ENCODE measurements around the gene PRMT7. TPM values are rescaled to one million over a fixed set of nuclear protein-coding genes. Genes with fewer than 3 reads are reported as not detected.

PRMT7 gene
- total and polyA plus RNA-seq, 2 donors from 2014 or later: 20.4 to 33.7 TPM

DNA sequence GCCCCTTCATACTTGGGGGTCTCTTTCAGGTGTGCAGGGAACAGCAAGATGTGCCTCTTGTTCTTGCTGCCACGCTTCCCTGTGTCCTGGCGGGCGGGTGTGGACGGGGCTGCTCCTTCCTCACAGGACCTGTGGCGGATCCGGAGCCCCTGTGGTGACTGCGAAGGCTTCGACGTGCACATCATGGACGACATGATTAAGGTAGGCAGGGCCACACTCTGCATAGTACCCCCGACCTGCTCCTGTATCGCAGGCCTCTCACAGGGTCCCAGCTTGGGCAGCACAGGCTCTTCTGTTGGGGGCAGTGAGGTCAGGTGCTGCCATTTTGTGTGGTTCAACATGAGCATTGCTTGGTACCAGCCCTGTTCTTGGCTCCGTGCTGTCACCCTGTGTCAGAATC is 42.5 kb downstream of the PRMT7 start:
- Histone ChIP-seq H3K9ac (ENCODE audit: low read length in 3 of 3) (no peak overlapping the region), H3K4me1 (ENCODE audit: control insufficient read depth in 2 of 3, insufficient read depth in 2 of 3, low read depth in 1 of 3, low read length in 3 of 3) (peaks cover 0 to 3% (median 0%) of the 10 kb centered on the region in 3 donors), H3K4me3 (ENCODE audit: low read length in 3 of 3) (no peak overlapping the region), H3K36me3 (ENCODE audit: control insufficient read depth in 2 of 3, insufficient read depth in 3 of 3, low read length in 3 of 3) (peaks cover 0 to 47% (median 38%) of the 10 kb centered on the region in 3 donors), H3K9me3 (ENCODE audit: control insufficient read depth in 2 of 3, insufficient read depth in 1 of 3, low read length in 3 of 3) (no peaks in the 10 kb centered on the region), H3K27me3 (ENCODE audit: control insufficient read depth, insufficient read depth, low read length) (no peaks in the 10 kb centered on the region), H3K27ac (ENCODE audit: low read depth in 2 of 2, low read length in 2 of 2) (no peak overlapping the region)
- peak in 1 of 5 donors; percentile 44 for DNase-seq
- intact Hi-C loops (cut with DNase I): no loop called here
- TF ChIP-seq, protein P1, sequence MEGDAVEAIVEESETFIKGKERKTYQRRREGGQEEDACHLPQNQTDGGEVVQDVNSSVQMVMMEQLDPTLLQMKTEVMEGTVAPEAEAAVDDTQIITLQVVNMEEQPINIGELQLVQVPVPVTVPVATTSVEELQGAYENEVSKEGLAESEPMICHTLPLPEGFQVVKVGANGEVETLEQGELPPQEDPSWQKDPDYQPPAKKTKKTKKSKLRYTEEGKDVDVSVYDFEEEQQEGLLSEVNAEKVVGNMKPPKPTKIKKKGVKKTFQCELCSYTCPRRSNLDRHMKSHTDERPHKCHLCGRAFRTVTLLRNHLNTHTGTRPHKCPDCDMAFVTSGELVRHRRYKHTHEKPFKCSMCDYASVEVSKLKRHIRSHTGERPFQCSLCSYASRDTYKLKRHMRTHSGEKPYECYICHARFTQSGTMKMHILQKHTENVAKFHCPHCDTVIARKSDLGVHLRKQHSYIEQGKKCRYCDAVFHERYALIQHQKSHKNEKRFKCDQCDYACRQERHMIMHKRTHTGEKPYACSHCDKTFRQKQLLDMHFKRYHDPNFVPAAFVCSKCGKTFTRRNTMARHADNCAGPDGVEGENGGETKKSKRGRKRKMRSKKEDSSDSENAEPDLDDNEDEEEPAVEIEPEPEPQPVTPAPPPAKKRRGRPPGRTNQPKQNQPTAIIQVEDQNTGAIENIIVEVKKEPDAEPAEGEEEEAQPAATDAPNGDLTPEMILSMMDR (IDR thresholded peaks at IDR 0.05; ENCODE audit: borderline replicate concordance, extremely low read depth, insufficient read depth): no peak
- FAIRE-seq: no peak

DNA sequence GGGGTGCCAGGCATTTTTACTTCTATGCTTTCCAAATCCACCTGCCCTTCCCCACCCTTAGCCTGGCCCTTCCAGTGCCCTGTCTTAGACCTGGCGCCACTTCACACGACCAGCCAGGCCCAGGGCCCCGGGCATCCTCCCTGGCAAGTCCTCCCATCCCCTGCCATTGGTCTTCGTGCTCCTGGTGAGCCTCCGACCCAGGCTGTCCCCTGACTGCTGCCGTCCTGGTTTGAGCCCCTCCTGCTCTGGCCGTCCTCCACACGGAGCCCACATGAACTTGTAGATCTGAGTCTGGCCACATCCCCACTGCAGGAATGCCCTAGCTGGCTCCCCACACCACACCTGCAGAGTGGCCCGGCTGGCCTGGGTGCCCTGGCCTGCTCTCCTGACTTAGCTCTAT is 44.0 kb downstream of the PRMT7 start:
- Histone ChIP-seq H3K9ac (ENCODE audit: low read length in 3 of 3) (no peak overlapping the region), H3K4me1 (ENCODE audit: control insufficient read depth in 2 of 3, insufficient read depth in 2 of 3, low read depth in 1 of 3, low read length in 3 of 3) (peaks cover 0 to 3% (median 0%) of the 10 kb centered on the region in 3 donors), H3K36me3 (ENCODE audit: control insufficient read depth in 2 of 3, insufficient read depth in 3 of 3, low read length in 3 of 3) (peaks cover 0 to 43% (median 30%) of the 10 kb centered on the region in 3 donors), H3K27ac (ENCODE audit: low read depth in 2 of 2, low read length in 2 of 2) (no peak overlapping the region), H3K9me3 (ENCODE audit: control insufficient read depth in 2 of 3, insufficient read depth in 1 of 3, low read length in 3 of 3) (no peaks in the 10 kb centered on the region), H3K27me3 (ENCODE audit: control insufficient read depth, insufficient read depth, low read length) (no peaks in the 10 kb centered on the region), H3K4me3 (ENCODE audit: low read length in 3 of 3) (no peak overlapping the region)
- TF ChIP-seq, protein P1 (IDR thresholded peaks at IDR 0.05; ENCODE audit: borderline replicate concordance, extremely low read depth, insufficient read depth): no peak
- peak in 1 of 5 donors; percentile 46 for DNase-seq
- FAIRE-seq: no peak
- intact Hi-C loops (cut with DNase I): no loop called here

DNA sequence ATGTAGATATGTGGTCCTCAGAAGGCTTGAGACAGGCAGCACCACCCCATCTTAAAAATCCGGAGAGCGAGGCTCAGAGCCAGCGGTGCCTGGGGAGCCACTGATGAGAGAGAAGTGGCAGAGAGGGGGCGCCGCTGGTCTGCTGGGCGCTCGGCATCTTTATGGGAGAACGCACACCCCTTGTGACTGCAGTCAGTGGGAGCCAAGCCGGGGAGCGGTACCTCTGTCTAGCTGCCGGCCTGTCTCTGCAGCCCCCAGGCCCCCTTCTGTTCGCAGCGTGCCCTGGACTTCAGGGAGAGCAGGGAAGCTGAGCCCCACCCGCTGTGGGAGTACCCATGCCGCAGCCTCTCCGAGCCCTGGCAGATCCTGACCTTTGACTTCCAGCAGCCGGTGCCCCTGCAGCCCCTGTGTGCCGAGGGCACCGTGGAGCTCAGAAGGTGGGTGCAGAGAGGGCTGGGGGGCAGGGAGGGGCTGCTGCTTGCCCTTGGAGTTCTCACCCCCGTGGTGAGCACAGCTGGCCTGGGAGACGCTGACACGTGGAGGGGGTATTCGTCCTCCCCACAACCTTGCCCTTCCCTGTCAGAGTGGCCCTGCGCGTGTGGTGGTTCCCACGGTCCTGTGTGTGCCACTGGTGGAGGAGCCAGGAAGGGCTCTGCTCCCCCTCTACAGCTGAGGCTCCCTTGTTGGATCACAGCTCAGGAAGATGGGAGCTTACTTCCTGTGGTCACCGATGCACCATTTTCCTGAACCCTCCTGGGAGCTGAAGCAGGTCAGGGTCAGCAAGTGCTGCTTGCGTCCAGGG is 44.8 kb downstream of the PRMT7 start:
- Histone ChIP-seq H3K27ac (ENCODE audit: low read depth in 2 of 2, low read length in 2 of 2) (no peak overlapping the region), H3K4me1 (ENCODE audit: control insufficient read depth in 2 of 3, insufficient read depth in 2 of 3, low read depth in 1 of 3, low read length in 3 of 3) (peaks cover 0 to 3% (median 0%) of the 10 kb centered on the region in 3 donors), H3K36me3 (ENCODE audit: control insufficient read depth in 2 of 3, insufficient read depth in 3 of 3, low read length in 3 of 3) (peaks cover 0 to 35% (median 29%) of the 10 kb centered on the region in 3 donors), H3K9me3 (ENCODE audit: control insufficient read depth in 2 of 3, insufficient read depth in 1 of 3, low read length in 3 of 3) (no peaks in the 10 kb centered on the region), H3K9ac (ENCODE audit: low read length in 3 of 3) (no peak overlapping the region), H3K27me3 (ENCODE audit: control insufficient read depth, insufficient read depth, low read length) (no peaks in the 10 kb centered on the region), H3K4me3 (ENCODE audit: low read length in 3 of 3) (no peak overlapping the region)
- TF ChIP-seq, protein P1 (IDR thresholded peaks at IDR 0.05; ENCODE audit: borderline replicate concordance, extremely low read depth, insufficient read depth): no peak
- intact Hi-C loops (cut with DNase I): no loop called here
- FAIRE-seq (no peak), DNase-seq (peak in 1 of 5 donors; percentile 55)
